GM19023 (cell line): ENCODE results near the gene LGMN.
"Not testable (repeated sequence)": the region's sequence is repeated elsewhere in the genome, so short reads cannot be mapped to it uniquely, and the experiment has no call there.

Source experiments
- ATAC-seq: cut with Tn5 transposase; IDR thresholded peaks from one replicate; pipeline ENCODE4 v1.9.1; 2021; ENCODE audit warnings: mild to moderate bottlenecking, moderate library complexity; ENCODE audit not compliant: unreplicated experiment

The LGMN gene

GRCh38 chr14:92763666-92764631 lies 15.5 kb upstream of the LGMN start:
- ATAC-seq = not testable (repeated sequence)

- no peak for ATAC-seq
Measured at GRCh38 chr14:92760524-92760805, 12.0 kb upstream of the LGMN start.

- ATAC-seq = peak; percentile 56
Measured at GRCh38 chr14:92759679-92760523, 11.5 kb upstream of the LGMN start.

- peak; percentile 32 for ATAC-seq
Measured at GRCh38 chr14:92759300-92759678, 10.9 kb upstream of the LGMN start.

GRCh38 chr14:92756446-92756845 lies 8.0 kb upstream of the LGMN start:
- no peak for ATAC-seq

GRCh38 chr14:92755495-92755894 lies 7.1 kb upstream of the LGMN start:
- no peak for ATAC-seq

GRCh38 chr14:92754966-92755365 lies 6.5 kb upstream of the LGMN start:
- no peak for ATAC-seq

- no peak for ATAC-seq
Measured at GRCh38 chr14:92753250-92753649, 4.8 kb upstream of the LGMN start.

- ATAC-seq = no peak
Measured at GRCh38 chr14:92751819-92752218, 3.4 kb upstream of the LGMN start.

- peak; percentile 29 for ATAC-seq
Measured at GRCh38 chr14:92750994-92751400, 2.6 kb upstream of the LGMN start.

- not testable (repeated sequence) for ATAC-seq
Measured at GRCh38 chr14:92750222-92750728, 1.8 kb upstream of the LGMN start.

GRCh38 chr14:92747701-92748258 lies 647 bp downstream of the LGMN start:
- ATAC-seq = no peak

- no peak for ATAC-seq
Measured at GRCh38 chr14:92744198-92744597, 4.2 kb downstream of the LGMN start.

- no peak for ATAC-seq
Measured at GRCh38 chr14:92740440-92740839, 8.0 kb downstream of the LGMN start.

- ATAC-seq = no peak
Measured at GRCh38 chr14:92737619-92738188, 10.7 kb downstream of the LGMN start.

- ATAC-seq = no peak
Measured at GRCh38 chr14:92737206-92737605, 11.2 kb downstream of the LGMN start.

GRCh38 chr14:92735344-92735743 lies 13.1 kb downstream of the LGMN start:
- no peak for ATAC-seq

- ATAC-seq = no peak
Measured at GRCh38 chr14:92734618-92735017, 13.8 kb downstream of the LGMN start.

GRCh38 chr14:92733007-92733406 lies 15.4 kb downstream of the LGMN start:
- ATAC-seq = no peak

- no peak for ATAC-seq
Measured at GRCh38 chr14:92731622-92732115, 16.8 kb downstream of the LGMN start.
